Measurements from ENCODE around the gene DDX51. TPM values are rescaled to one million over a fixed set of nuclear protein-coding genes. Genes with fewer than 3 reads are reported as not detected.

The DDX51 gene
- total RNA-seq, 2 donors from 2014 or later = 16.1 to 27.4 TPM

DNA sequence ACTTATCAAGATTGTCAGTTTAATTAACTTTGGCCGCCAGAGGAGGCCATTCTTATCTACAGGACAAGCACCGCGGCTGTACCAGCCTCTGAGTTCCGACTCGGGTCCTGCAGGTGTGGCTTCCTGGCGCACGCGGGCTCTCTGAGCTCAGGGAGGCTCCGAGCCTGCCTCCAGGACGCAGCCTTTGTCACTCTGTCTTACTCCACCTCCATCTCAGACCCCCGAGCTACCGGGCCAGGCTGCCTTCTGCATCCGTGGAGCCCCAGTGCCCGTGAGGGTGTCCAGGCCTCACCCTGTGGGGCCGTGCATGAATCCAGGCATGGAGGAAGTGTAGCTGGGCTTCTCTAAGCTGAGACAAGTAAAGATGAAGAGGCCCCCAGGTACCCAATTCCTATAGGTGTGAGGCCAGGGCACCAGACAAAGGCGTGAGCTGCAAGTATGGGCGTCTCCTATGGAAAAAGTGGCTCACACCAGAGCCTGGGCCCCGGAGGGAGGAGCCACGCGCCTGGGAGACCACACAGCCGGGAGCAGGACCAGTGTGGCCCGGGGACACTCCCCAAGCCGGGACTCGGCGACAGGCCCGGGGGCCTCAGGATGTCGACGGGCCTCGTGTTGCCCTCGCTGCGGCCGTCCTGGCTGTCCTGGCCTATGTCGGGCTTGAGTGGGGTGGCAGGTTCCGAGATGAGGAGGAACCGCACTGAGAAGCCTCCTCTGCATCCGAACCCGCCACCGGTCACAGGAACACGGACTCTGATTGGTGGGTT, 42.9 kb upstream of the DDX51 start:
- DNase-seq (no peak), ATAC-seq (no peak)

DNA sequence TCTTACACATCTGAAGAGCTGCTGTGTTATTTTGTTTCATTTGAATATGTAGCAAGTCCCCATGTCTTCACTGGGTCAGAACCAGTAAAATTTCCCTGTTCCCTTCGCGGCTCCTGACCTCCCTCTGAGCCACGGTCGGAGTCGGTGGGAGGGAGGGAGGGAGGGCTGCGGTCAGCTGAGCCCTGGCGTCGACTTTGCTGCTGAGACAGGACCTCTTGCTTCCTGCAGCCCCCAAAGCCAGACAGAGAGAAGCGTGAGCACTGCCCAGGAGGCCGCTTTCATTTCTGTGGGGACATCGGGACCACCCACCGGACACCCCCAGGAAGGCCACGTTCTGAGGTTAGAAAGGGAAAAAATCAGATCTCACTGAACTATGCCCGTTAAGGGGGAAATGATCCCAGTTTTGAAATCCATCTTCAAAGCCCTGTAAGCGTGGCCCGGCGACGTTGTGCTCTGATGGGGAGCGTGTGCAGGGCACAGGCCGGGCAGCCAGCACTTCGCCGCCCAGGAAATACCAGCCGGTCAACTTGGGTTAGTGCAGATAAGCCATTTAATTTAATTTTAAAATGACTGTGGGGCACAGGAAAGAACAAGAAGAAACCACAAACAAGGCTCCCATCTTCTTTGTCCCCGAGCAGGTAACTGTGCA, 42.2 kb upstream of the DDX51 start:
- H3K36me3 ChIP-seq (replicated peaks in 1 of 2; ENCODE audit: insufficient read depth in 1 of 2, low read depth in 2 of 2) = no peaks in the 10 kb centered on the region
- H3K27me3 ChIP-seq = no peaks in the 10 kb centered on the region
- H3K4me1 ChIP-seq = peaks cover 17% of the 10 kb centered on the region
- no peak overlapping the region for H3K4me3 ChIP-seq
- TF ChIP-seq POLR2A (IDR thresholded peaks at IDR 0.05) = no peak
- TF ChIP-seq, protein P1, sequence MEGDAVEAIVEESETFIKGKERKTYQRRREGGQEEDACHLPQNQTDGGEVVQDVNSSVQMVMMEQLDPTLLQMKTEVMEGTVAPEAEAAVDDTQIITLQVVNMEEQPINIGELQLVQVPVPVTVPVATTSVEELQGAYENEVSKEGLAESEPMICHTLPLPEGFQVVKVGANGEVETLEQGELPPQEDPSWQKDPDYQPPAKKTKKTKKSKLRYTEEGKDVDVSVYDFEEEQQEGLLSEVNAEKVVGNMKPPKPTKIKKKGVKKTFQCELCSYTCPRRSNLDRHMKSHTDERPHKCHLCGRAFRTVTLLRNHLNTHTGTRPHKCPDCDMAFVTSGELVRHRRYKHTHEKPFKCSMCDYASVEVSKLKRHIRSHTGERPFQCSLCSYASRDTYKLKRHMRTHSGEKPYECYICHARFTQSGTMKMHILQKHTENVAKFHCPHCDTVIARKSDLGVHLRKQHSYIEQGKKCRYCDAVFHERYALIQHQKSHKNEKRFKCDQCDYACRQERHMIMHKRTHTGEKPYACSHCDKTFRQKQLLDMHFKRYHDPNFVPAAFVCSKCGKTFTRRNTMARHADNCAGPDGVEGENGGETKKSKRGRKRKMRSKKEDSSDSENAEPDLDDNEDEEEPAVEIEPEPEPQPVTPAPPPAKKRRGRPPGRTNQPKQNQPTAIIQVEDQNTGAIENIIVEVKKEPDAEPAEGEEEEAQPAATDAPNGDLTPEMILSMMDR (IDR thresholded peaks at IDR 0.05) = no peak
- no peaks in the 10 kb centered on the region for H3K9me3 ChIP-seq
- DNase-seq (no peak), ATAC-seq (no peak)
- intact Hi-C loops (cut with DNase I) = no loop called here
- 26 to 33% methylated on average over 23 to 24 of the region's 24 CpGs for WGBS, 2 donors
- no peak overlapping the region for H3K27ac ChIP-seq

More for the DNA sequence above, 42.9 kb upstream of the DDX51 start:
- Histone ChIP-seq H3K27ac (no peak overlapping the region), H3K9me3 (no peaks in the 10 kb centered on the region), H3K4me1 (peaks cover 17% of the 10 kb centered on the region), H3K36me3 (replicated peaks in 1 of 2; ENCODE audit: insufficient read depth in 1 of 2, low read depth in 2 of 2) (no peaks in the 10 kb centered on the region), H3K4me3 (no peak overlapping the region), H3K27me3 (no peaks in the 10 kb centered on the region)
- intact Hi-C loops (cut with DNase I) = no loop called here
- TF ChIP-seq, protein P1 (IDR thresholded peaks at IDR 0.05) = no peak
- TF ChIP-seq POLR2A (IDR thresholded peaks at IDR 0.05) = no peak
- 59 to 70% methylated on average over 18 to 30 of the region's 39 CpGs for WGBS, 2 donors

DNA sequence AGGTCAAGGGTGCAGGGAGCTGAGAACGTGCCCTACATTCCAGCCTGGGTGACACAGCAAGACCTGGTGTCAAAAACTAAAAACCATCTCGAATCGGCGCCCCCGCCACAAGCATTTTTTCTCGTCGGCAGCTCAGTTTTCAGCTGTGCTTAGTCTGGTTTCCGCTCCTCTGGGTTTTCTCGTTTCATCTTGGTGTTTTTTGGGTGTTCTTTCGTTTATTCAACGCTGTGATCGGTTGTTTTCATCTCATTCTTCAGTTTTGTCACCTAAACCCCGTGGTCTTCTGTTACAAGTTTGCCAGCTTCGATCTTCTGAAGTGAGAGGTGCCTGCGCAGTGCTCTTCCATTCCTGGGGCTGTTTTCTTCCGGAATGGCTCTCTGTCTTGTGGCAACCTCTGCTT, 41.6 kb upstream of the DDX51 start:
- ATAC-seq (no peak), DNase-seq (no peak)
- H3K4me3 ChIP-seq = no peak overlapping the region
- no peak overlapping the region for H3K27ac ChIP-seq
- H3K9me3 ChIP-seq = no peaks in the 10 kb centered on the region
- no peaks in the 10 kb centered on the region for H3K36me3 ChIP-seq (replicated peaks in 1 of 2; ENCODE audit: insufficient read depth in 1 of 2, low read depth in 2 of 2)
- TF ChIP-seq, protein P1 (IDR thresholded peaks at IDR 0.05) = no peak
- TF ChIP-seq POLR2A (IDR thresholded peaks at IDR 0.05) = no peak
- H3K4me1 ChIP-seq = peaks cover 17% of the 10 kb centered on the region
- intact Hi-C loops (cut with DNase I) = no loop called here
- 42 to 63% methylated on average over 16 of the region's 16 CpGs for WGBS, 2 donors
- no peaks in the 10 kb centered on the region for H3K27me3 ChIP-seq

DNA sequence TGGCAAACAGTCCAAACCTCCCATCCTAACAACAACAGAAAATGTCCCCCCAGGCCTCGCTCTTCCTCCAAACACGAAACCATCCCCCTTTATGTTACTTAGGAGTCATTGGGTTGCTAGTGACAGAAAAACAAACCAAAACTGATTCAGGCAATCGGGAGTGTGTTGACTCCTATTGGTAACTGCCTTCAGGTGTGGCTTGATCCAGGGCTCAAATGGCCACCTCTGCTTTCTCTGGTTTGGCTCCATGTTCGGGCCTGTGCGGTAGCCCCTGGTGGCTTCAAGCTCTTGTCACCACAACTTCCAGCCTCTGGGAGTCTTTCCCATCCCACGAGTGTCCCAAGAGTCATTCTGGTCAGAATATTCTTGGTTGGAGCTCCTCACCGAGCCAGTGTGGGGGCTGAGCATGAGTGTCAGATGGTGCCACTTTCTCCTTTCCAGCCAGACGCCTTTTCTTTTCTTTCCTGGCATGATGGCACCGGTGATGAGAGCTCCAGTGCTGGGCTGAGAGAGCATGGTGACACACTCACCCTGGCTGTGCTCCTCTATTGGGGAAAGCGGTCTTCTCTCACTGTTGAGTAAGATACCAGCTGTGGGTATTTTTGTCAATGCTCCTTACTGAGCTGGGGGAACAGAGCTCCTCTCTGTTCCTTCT, 38.7 kb upstream of the DDX51 start:
- WGBS, 2 donors = 57 to 67% methylated on average over 10 of the region's 10 CpGs
- Histone ChIP-seq H3K9me3 (no peaks in the 10 kb centered on the region), H3K36me3 (replicated peaks in 1 of 2; ENCODE audit: insufficient read depth in 1 of 2, low read depth in 2 of 2) (no peaks in the 10 kb centered on the region), H3K27me3 (no peaks in the 10 kb centered on the region), H3K27ac (no peak overlapping the region), H3K4me3 (no peak overlapping the region), H3K4me1 (no peaks in the 10 kb centered on the region)
- TF ChIP-seq POLR2A (IDR thresholded peaks at IDR 0.05) = no peak
- TF ChIP-seq, protein P1 (IDR thresholded peaks at IDR 0.05) = no peak
- no peak for ATAC-seq
- no peak for DNase-seq
- intact Hi-C loops (cut with DNase I) = no loop called here
